Right lung (tissue), 5 donors: ENCODE data around the gene PA2G4. TPM values are rescaled to one million over a fixed set of nuclear protein-coding genes. Genes with fewer than 3 reads are reported as not detected.
A peak's percentile ranks its signal among the peaks of the same experiment; 100 is the strongest.
"Not testable (repeated sequence)": the region's sequence is repeated elsewhere in the genome, so short reads cannot be mapped to it uniquely, and the experiment has no call there.

Source experiments
- DNase-seq, 2 donors: peaks; one replicate each; pipeline ENCODE4 v3.0.0-alpha.2; 2013
- polyA plus RNA-seq, 5 donors: library from polyadenylated mRNA; unstranded; fragments of 120-200 nt; gene quantifications; one replicate each; pipeline versions ENCODE4 v1.2.1 to v1.2.3, GENCODE V29; 2013; ENCODE audit warnings: inconsistent platforms in 1 of 5, low replicate concordance in 1 of 5; ENCODE audit not compliant: insufficient read length in 5 of 5, insufficient read depth in 1 of 5

The PA2G4 gene
- polyA plus RNA-seq, 5 donors, result 118 to 168 (median 134) TPM

GRCh38 chr12:56152132-56152755, 47.9 kb downstream of the PA2G4 start, which contains the start of gene MYL6B:
Gene MYL6B (plus strand): TSS chr12:56152587. CDS start chr12:56153919, 1,332 bp downstream.
- peak; percentile 91 for DNase-seq

GRCh38 chr12:56152756-56153677, 48.7 kb downstream of the PA2G4 start:
- no peak for DNase-seq

- DNase-seq, result no peak
Observed at GRCh38 chr12:56153678-56154065, 49.3 kb downstream of the PA2G4 start.

- DNase-seq, result no peak
Observed at GRCh38 chr12:56154246-56154771, 50.0 kb downstream of the PA2G4 start.

- DNase-seq, result no peak
Observed at GRCh38 chr12:56154818-56155217, 50.5 kb downstream of the PA2G4 start.

GRCh38 chr12:56155256-56155845, 51.0 kb downstream of the PA2G4 start:
- no peak for DNase-seq

GRCh38 chr12:56156464-56157200, 52.3 kb downstream of the PA2G4 start:
- DNase-seq, result not testable (repeated sequence)

- DNase-seq, result peak; percentile 88 to 90
Observed at GRCh38 chr12:56157201-56158028, 53.1 kb downstream of the PA2G4 start.

- peak; percentile 96 to 98 for DNase-seq
Observed at GRCh38 chr12:56158029-56158925, 53.9 kb downstream of the PA2G4 start, which contains the start of gene MYL6. Gene MYL6 (plus strand): TSS chr12:56158359. CDS start chr12:56158402, 43 bp downstream.

- DNase-seq, result peak; percentile 56 to 64
Observed at GRCh38 chr12:56158926-56159461, 54.6 kb downstream of the PA2G4 start.

GRCh38 chr12:56159482-56160192, 55.3 kb downstream of the PA2G4 start:
- DNase-seq, result no peak

- no peak for DNase-seq
Observed at GRCh38 chr12:56160193-56160763, 55.9 kb downstream of the PA2G4 start.

- no peak for DNase-seq
Observed at GRCh38 chr12:56160894-56161689, 56.7 kb downstream of the PA2G4 start.

- DNase-seq, result no peak
Observed at GRCh38 chr12:56161690-56162351, 57.5 kb downstream of the PA2G4 start.

GRCh38 chr12:56162468-56163290, 58.3 kb downstream of the PA2G4 start:
- DNase-seq, result no peak
